Fibroblast of villous mesenchyme (primary cell): ENCODE results near the gene CYFIP2. TPM values are rescaled to one million over a fixed set of nuclear protein-coding genes. Genes with fewer than 3 reads are reported as not detected.
A peak's percentile ranks its signal among the peaks of the same experiment; 100 is the strongest.

Experiments
- DNase-seq: peaks from one replicate; pipeline ENCODE4 v3.0.0-alpha.2; 2010; ENCODE audit warnings: low read depth
- H3K4me3 ChIP-seq: 2 replicates; pipeline ENCODE4 v1.5.1; 2011; ENCODE audit warnings: low read depth, mild to moderate bottlenecking, low read length
- total RNA-seq: library from RNA; depleted of rRNA; stranded (reverse); fragments of >200 nt; gene quantifications from 2 replicates; pipeline ENCODE4 v1.2.3, GENCODE V29; 2012
- TF ChIP-seq, protein P1 (sequence below): IDR thresholded peaks from 2 replicates; pipeline ENCODE4 v1.5.1; 2012; ENCODE audit warnings: low read depth, mild to moderate bottlenecking, low read length; ENCODE audit not compliant: insufficient read depth

The CYFIP2 gene
- total RNA-seq, 1 donor, result 13.4 TPM

DNA sequence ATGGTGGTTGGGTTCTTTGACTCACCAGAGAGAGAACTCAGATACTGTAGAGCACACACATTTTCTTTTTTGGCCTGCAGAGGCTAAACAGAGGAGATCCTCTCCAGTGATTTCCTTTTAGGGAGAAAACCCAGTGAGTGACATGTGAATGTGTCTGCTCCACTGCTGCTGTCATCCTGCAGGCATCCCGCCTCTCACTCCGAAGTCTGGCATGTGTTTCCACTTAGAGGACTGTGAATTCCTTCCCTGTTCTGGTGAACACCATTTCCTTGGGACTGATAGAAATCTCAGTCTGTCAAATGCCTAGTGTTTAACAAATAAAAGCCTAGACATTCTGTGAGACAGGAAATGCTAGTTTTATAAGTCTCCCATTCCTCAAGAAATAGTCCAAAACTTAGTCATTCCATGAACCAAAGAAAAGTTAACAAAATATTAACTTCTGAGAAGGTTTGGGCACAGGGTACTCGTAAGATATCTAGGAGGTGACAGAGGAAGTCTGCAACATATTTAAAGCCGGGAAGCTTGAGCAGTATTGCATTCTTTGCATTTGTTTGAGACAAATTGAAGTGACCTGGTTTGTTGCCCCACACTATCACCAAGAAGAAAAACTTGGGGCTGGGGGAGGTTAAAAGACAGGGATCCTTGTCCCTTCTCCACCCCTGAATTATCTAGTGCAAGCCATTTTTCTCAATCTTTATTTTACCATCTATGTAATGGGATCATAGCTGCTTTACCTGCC lies 119.2 kb downstream of the CYFIP2 start:
- H3K4me3 ChIP-seq, result no peak overlapping the region
- DNase-seq, result peak; percentile 98
- TF ChIP-seq, protein P1, sequence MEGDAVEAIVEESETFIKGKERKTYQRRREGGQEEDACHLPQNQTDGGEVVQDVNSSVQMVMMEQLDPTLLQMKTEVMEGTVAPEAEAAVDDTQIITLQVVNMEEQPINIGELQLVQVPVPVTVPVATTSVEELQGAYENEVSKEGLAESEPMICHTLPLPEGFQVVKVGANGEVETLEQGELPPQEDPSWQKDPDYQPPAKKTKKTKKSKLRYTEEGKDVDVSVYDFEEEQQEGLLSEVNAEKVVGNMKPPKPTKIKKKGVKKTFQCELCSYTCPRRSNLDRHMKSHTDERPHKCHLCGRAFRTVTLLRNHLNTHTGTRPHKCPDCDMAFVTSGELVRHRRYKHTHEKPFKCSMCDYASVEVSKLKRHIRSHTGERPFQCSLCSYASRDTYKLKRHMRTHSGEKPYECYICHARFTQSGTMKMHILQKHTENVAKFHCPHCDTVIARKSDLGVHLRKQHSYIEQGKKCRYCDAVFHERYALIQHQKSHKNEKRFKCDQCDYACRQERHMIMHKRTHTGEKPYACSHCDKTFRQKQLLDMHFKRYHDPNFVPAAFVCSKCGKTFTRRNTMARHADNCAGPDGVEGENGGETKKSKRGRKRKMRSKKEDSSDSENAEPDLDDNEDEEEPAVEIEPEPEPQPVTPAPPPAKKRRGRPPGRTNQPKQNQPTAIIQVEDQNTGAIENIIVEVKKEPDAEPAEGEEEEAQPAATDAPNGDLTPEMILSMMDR, result no peak

DNA sequence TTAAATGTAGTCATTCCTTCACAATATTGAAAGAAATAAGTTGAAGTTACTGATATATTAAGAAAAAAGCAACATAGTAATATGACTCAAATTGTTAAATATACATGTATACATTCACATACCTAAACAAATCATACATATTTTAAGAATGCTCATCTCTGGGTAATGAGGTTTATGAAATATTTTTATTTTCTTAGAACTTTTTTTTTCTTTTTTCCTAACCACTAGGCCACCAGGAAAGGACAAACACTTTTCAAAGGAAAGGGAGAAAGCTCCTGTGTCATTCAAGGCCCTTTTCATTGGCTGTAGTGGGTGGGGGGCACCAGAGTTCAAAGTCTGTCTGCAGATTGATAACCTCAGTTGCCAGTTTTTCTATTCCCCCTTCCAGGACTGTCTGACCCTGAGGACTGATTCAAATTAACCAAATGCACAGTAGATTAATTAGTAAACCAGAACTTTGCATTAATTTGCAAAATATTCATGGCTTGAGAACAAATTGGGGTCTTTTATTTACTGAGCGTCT lies 121.2 kb downstream of the CYFIP2 start:
- TF ChIP-seq, protein P1, result no peak
- no peak overlapping the region for H3K4me3 ChIP-seq
- DNase-seq, result no peak

- DNase-seq, result peak; percentile 91
- TF ChIP-seq, protein P1, result no peak
- H3K4me3 ChIP-seq, result no peak overlapping the region
These were observed 121.8 kb downstream of the CYFIP2 start for GRCh38 chr5:157387683-157388093.

GRCh38 chr5:157388111-157388710 lies 122.3 kb downstream of the CYFIP2 start:
- peak; percentile 39 for DNase-seq

GRCh38 chr5:157389103-157389502 lies 123.2 kb downstream of the CYFIP2 start:
- TF ChIP-seq, protein P1, result no peak
- no peak for DNase-seq
- H3K4me3 ChIP-seq, result no peak overlapping the region

More at GRCh38 chr5:157388111-157388710, 122.3 kb downstream of the CYFIP2 start:
- H3K4me3 ChIP-seq, result no peak overlapping the region
- TF ChIP-seq, protein P1, result no peak

DNA sequence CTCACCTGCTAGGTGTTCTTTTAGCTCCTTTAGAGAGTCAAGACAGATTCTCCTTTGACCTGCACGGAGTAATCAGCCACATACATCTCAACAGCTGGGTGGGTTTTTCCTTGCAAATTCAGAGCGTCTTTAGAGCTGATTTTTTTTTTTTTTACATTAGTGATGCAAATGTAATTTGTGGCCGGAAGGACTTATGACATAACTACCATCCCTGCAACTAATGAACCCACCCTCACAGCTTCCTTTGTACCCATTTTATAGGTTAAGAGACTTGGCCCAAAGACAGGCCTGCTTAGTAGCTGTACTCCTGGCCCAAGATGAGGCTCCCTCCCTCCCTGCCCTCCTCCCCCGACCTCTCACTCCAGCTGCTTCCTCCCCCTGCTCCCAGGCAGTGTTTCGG lies 124.2 kb downstream of the CYFIP2 start:
- TF ChIP-seq, protein P1, result no peak
- H3K4me3 ChIP-seq, result no peak overlapping the region
- no peak for DNase-seq
